Astrocyte (in vitro differentiated cells and primary cell): ENCODE data around the gene IGFN1. TPM values are rescaled to one million over a fixed set of nuclear protein-coding genes. Genes with fewer than 3 reads are reported as not detected.

Experiments used
- DNase-seq: peaks from one replicate; pipeline ENCODE4 v3.0.0-alpha.2; 2010; ENCODE audit warnings: low read depth
- FAIRE-seq: peaks from 2 replicates; lab custom pipeline; 2011; peaks lifted over from hg19 to GRCh38; lab: Jason Lieb, UNC
- H2AFZ ChIP-seq: 2 replicates; pipeline ENCODE4 v1.6.0; 2012; ENCODE audit warnings: low read depth, low read length, inconsistent platforms
- H3K27ac ChIP-seq: 2 replicates; pipeline ENCODE4 v1.5.1; 2011; ENCODE audit warnings: low read depth, low read length, inconsistent platforms
- H3K27me3 ChIP-seq: 2 replicates; pipeline ENCODE4 v1.6.0; 2011; ENCODE audit warnings: low read length, inconsistent platforms; ENCODE audit not compliant: insufficient read depth
- H3K36me3 ChIP-seq: 2 replicates; pipeline ENCODE4 v1.5.1; 2011; ENCODE audit warnings: low read length, inconsistent platforms; ENCODE audit not compliant: insufficient read depth
- H3K4me1 ChIP-seq: 2 replicates; pipeline ENCODE4 v1.5.1; 2011; ENCODE audit warnings: low read length, inconsistent platforms; ENCODE audit not compliant: insufficient read depth
- H3K4me2 ChIP-seq: 2 replicates; pipeline ENCODE4 v1.6.0; 2012; ENCODE audit warnings: low read length, inconsistent platforms
- H3K4me3 ChIP-seq: 2 replicates; pipeline ENCODE4 v1.5.1; 2011; ENCODE audit warnings: low read depth, mild to moderate bottlenecking, low read length, inconsistent platforms; ENCODE audit not compliant: insufficient read depth
- H3K79me2 ChIP-seq: 2 replicates; pipeline ENCODE4 v1.6.0; 2012; ENCODE audit warnings: mild to moderate bottlenecking, low read length, inconsistent platforms; ENCODE audit not compliant: insufficient read depth
- H3K9ac ChIP-seq: 2 replicates; pipeline ENCODE4 v1.6.0; 2012; ENCODE audit warnings: mild to moderate bottlenecking, low read length, inconsistent platforms
- H3K9me3 ChIP-seq: 2 replicates; pipeline ENCODE4 v1.5.1; 2012; ENCODE audit warnings: low read depth, mild to moderate bottlenecking, low read length, inconsistent platforms; ENCODE audit not compliant: insufficient read depth
- H4K20me1 ChIP-seq: 2 replicates; pipeline ENCODE4 v1.6.0; 2012; ENCODE audit warnings: low read length, inconsistent platforms; ENCODE audit not compliant: insufficient read depth
- H3K27ac Mint-ChIP-seq: one replicate; pipeline ENCODE4 v1.8.0; 2021; ENCODE audit warnings: mild to moderate bottlenecking, mixed read lengths; ENCODE audit not compliant: unreplicated experiment
- H3K27me3 Mint-ChIP-seq: one replicate; pipeline ENCODE4 v1.8.0; 2021; ENCODE audit warnings: low read depth, mixed read lengths; ENCODE audit not compliant: unreplicated experiment
- H3K36me3 Mint-ChIP-seq: one replicate; pipeline ENCODE4 v1.8.0; 2021; ENCODE audit warnings: low read depth, mixed read lengths; ENCODE audit not compliant: unreplicated experiment
- H3K4me1 Mint-ChIP-seq: one replicate; pipeline ENCODE4 v1.8.0; 2021; ENCODE audit warnings: low read depth, mixed read lengths; ENCODE audit not compliant: unreplicated experiment
- H3K4me3 Mint-ChIP-seq: one replicate; pipeline ENCODE4 v1.8.0; 2021; ENCODE audit warnings: mild to moderate bottlenecking, moderate library complexity, mixed read lengths; ENCODE audit not compliant: unreplicated experiment
- H3K9me3 Mint-ChIP-seq: one replicate; pipeline ENCODE4 v1.8.0; 2021; ENCODE audit warnings: mild to moderate bottlenecking, mixed read lengths; ENCODE audit not compliant: unreplicated experiment
- CTCF ChIP-seq: IDR thresholded peaks from 2 replicates; pipeline ENCODE4 v1.5.1; 2011; ENCODE audit warnings: low read depth, mild to moderate bottlenecking, inconsistent platforms, low read length, moderate library complexity; ENCODE audit not compliant: insufficient read depth
- EZH2 ChIP-seq: IDR thresholded peaks from 2 replicates; pipeline ENCODE4 v1.6.1; 2012; ENCODE audit warnings: mild to moderate bottlenecking, low read length, inconsistent platforms; ENCODE audit not compliant: insufficient read depth
- total RNA-seq: library from RNA; stranded (reverse); gene quantifications from 2 replicates; pipeline ENCODE4 v1.2.1, GENCODE V29; 2021

IGFN1 gene
- total RNA-seq, 1 donor from 2014 or later = 0.02 TPM

DNA sequence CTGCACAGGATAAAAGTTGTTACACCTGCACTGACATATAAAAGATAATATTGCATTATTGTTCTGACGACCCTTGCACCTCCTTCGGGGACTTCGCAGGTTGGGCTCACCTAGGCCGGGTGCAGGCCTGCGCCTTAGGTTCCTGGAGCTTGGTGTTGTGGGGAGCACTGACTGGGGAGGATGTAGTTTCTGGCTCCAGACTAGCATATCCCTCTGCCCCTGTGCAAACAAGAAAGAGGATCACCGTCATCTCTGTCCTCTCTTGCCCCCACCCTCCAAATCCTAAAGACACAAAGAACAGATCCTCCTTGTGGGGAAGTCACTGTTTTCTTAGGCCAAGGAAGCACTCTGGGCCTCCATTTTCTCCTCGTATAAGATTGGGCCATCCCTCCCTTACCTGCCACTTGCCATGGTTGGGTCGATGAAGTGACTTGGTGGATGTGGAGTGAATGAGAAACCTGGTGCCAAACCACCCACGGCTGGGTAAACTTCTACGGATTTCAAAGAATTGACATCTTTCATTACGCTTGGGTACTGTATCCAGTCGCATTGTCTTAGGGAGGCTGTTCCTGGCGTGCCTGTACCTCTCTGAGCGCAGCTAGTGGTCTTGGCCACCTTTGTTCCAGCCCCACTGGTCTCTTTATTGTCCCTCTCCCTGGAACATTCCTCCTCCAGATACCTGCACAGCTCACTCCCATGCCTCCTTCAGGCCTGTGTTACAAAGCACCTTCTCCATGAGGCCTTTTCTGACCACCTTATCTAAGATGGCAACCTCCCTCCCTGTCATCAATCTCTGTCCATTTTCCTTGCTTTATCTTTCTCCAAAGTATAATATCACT lies 58.3 kb downstream of the IGFN1 start:
- Histone ChIP-seq H3K27ac (no peak overlapping the region), H3K27me3 (peaks cover 10% of the 10 kb centered on the region), H3K4me1 (no peaks in the 10 kb centered on the region), H2AFZ (no peak overlapping the region), H3K4me3 (no peak overlapping the region), H3K9ac (no peak overlapping the region), H3K9me3 (no peaks in the 10 kb centered on the region), H4K20me1 (no peaks in the 10 kb centered on the region), H3K36me3 (no peaks in the 10 kb centered on the region), H3K79me2 (no peaks in the 10 kb centered on the region), H3K4me2 (no peak overlapping the region)
- Mint-ChIP-seq H3K4me3 (no peak overlapping the region), H3K27me3 (peaks cover 39% of the 10 kb centered on the region), H3K27ac (no peak overlapping the region), H3K36me3 (no peaks in the 10 kb centered on the region), H3K4me1 (no peaks in the 10 kb centered on the region), H3K9me3 (no peaks in the 10 kb centered on the region)
- no peak for FAIRE-seq
- no peak for TF ChIP-seq CTCF
- TF ChIP-seq EZH2 = no peak
- no peak for DNase-seq

- FAIRE-seq (no peak), DNase-seq (no peak)
- Mint-ChIP-seq H3K27me3 (peaks cover 40% of the 10 kb centered on the region), H3K4me1 (no peaks in the 10 kb centered on the region), H3K4me3 (no peak overlapping the region), H3K27ac (no peak overlapping the region), H3K36me3 (no peaks in the 10 kb centered on the region), H3K9me3 (no peaks in the 10 kb centered on the region)
- H3K79me2 ChIP-seq = no peaks in the 10 kb centered on the region
- TF ChIP-seq CTCF (no peak), EZH2 (no peak)
- no peaks in the 10 kb centered on the region for H3K36me3 ChIP-seq
- no peaks in the 10 kb centered on the region for H3K4me1 ChIP-seq
- H2AFZ ChIP-seq = no peak overlapping the region
- H3K4me2 ChIP-seq = no peak overlapping the region
- H3K4me3 ChIP-seq = no peak overlapping the region
- no peaks in the 10 kb centered on the region for H3K9me3 ChIP-seq
- no peaks in the 10 kb centered on the region for H3K27me3 ChIP-seq
- H4K20me1 ChIP-seq = no peaks in the 10 kb centered on the region
- no peak overlapping the region for H3K9ac ChIP-seq
- no peak overlapping the region for H3K27ac ChIP-seq
These were observed 59.8 kb downstream of the IGFN1 start for GRCh38 chr1:201250326-201251011.

- no peaks in the 10 kb centered on the region for H3K36me3 Mint-ChIP-seq
- Histone ChIP-seq H3K4me1 (no peaks in the 10 kb centered on the region), H4K20me1 (no peaks in the 10 kb centered on the region), H3K4me2 (no peak overlapping the region), H3K4me3 (no peak overlapping the region), H2AFZ (no peak overlapping the region), H3K36me3 (no peaks in the 10 kb centered on the region), H3K27ac (no peak overlapping the region), H3K79me2 (no peaks in the 10 kb centered on the region), H3K27me3 (no peaks in the 10 kb centered on the region), H3K9ac (no peak overlapping the region), H3K9me3 (no peaks in the 10 kb centered on the region)
- no peak for TF ChIP-seq EZH2
- no peak for TF ChIP-seq CTCF
- H3K27me3 Mint-ChIP-seq = peaks cover 40% of the 10 kb centered on the region
- DNase-seq (no peak), FAIRE-seq (no peak)
- H3K9me3 Mint-ChIP-seq = no peaks in the 10 kb centered on the region
- no peak overlapping the region for H3K27ac Mint-ChIP-seq
- no peaks in the 10 kb centered on the region for H3K4me1 Mint-ChIP-seq
- H3K4me3 Mint-ChIP-seq = no peak overlapping the region
These were observed 60.8 kb downstream of the IGFN1 start for GRCh38 chr1:201251411-201251810.
